Karpas-422 (cell line): ENCODE data around the gene TCF7L2. TPM values are rescaled to one million over a fixed set of nuclear protein-coding genes. Genes with fewer than 3 reads are reported as not detected.

Experiments used
- DNase-seq: peaks from one replicate; pipeline ENCODE4 v3.0.0-alpha.2; 2015
- H2AFZ ChIP-seq: fragments of 200-600 bp; sonication (generic); 2 replicates; pipeline ENCODE4 v1.6.1; 2014; ENCODE audit warnings: antibody characterized with exemption, low read length, mixed read lengths
- H3K27ac ChIP-seq: fragments of 200-600 bp; sonication (generic); 2 replicates; pipeline ENCODE4 v1.5.1; 2014; ENCODE audit warnings: mild to moderate bottlenecking, low read length, moderate library complexity
- H3K27me3 ChIP-seq: fragments of 200-600 bp; sonication (generic); 2 replicates; pipeline ENCODE4 v1.6.1; 2014; ENCODE audit warnings: low read length, mixed read lengths
- H3K36me3 ChIP-seq: fragments of 200-600 bp; sonication (generic); 2 replicates; pipeline ENCODE4 v1.6.1; 2014; ENCODE audit warnings: low read length, mixed read lengths; ENCODE audit not compliant: insufficient read depth
- H3K4me1 ChIP-seq: fragments of 200-600 bp; sonication (generic); 2 replicates; pipeline ENCODE4 v1.6.1; 2014; ENCODE audit warnings: mild to moderate bottlenecking, low read length, mixed read lengths
- H3K4me2 ChIP-seq: fragments of 200-600 bp; sonication (generic); 2 replicates; pipeline ENCODE4 v1.6.1; 2014; ENCODE audit warnings: low read length, low read depth, mild to moderate bottlenecking; ENCODE audit not compliant: poor library complexity, severe bottlenecking
- H3K4me3 ChIP-seq: fragments of 200-600 bp; sonication (generic); 2 replicates; pipeline ENCODE4 v1.5.1; 2014; ENCODE audit warnings: mild to moderate bottlenecking, antibody characterized with exemption, low read length, mixed read lengths
- H3K79me2 ChIP-seq: fragments of 200-600 bp; sonication (generic); 2 replicates; pipeline ENCODE4 v1.6.1; 2014; ENCODE audit warnings: mild to moderate bottlenecking, low read length, mixed read lengths
- H3K9ac ChIP-seq: fragments of 200-600 bp; sonication (generic); 2 replicates; pipeline ENCODE4 v1.6.0; 2014; ENCODE audit warnings: low read length
- H3K9me2 ChIP-seq: fragments of 200-600 bp; sonication (generic), shearing (Covaris generic); replicated peaks from 2 replicates; pipeline ENCODE4 v1.6.0; 2014; ENCODE audit warnings: mild to moderate bottlenecking, low read length, moderate library complexity; ENCODE audit not compliant: insufficient read depth
- H3K9me3 ChIP-seq: fragments of 300-700, 200-600 bp; sonication (generic); 2 replicates; pipeline ENCODE4 v1.6.1; 2014; ENCODE audit warnings: low read length, mixed read lengths
- H4K20me1 ChIP-seq: fragments of 200-600 bp; sonication (generic); 2 replicates; pipeline ENCODE4 v1.6.1; 2014; ENCODE audit warnings: mild to moderate bottlenecking, antibody characterized with exemption, low read length, low read depth; ENCODE audit not compliant: insufficient read depth
- total RNA-seq: library from RNA; depleted of rRNA; stranded (reverse); fragments of >200 nt; shearing (Covaris generic); gene quantifications from 2 replicates; pipeline ENCODE4 v1.2.3, GENCODE V29; 2014; ENCODE audit warnings: low replicate concordance

TCF7L2 gene
- total RNA-seq, 1 experiment from 2014 or later, result not detected

- H3K4me3 ChIP-seq, result no peak overlapping the region
- H3K27ac ChIP-seq, result no peak overlapping the region
- no peaks in the 10 kb centered on the region for H3K9me3 ChIP-seq
- no peak for DNase-seq
- H2AFZ ChIP-seq, result no peak overlapping the region
- H3K36me3 ChIP-seq, result no peaks in the 10 kb centered on the region
- H3K27me3 ChIP-seq, result no peaks in the 10 kb centered on the region
- no peak overlapping the region for H3K4me2 ChIP-seq
- no peaks in the 10 kb centered on the region for H3K79me2 ChIP-seq
- no peaks in the 10 kb centered on the region for H4K20me1 ChIP-seq
- H3K9ac ChIP-seq, result no peak overlapping the region
- H3K9me2 ChIP-seq, result no peaks in the 10 kb centered on the region
- peaks cover 5% of the 10 kb centered on the region for H3K4me1 ChIP-seq
Measured at GRCh38 chr10:113175176-113175575, 225.1 kb downstream of the TCF7L2 start.

GRCh38 chr10:113175756-113176651 lies 226.0 kb downstream of the TCF7L2 start:
- Histone ChIP-seq H3K4me1 (peaks cover 13% of the 10 kb centered on the region), H3K9me2 (no peaks in the 10 kb centered on the region), H3K4me3 (no peak overlapping the region), H3K4me2 (no peak overlapping the region), H4K20me1 (no peaks in the 10 kb centered on the region), H3K27ac (no peak overlapping the region), H3K27me3 (no peaks in the 10 kb centered on the region), H3K36me3 (no peaks in the 10 kb centered on the region), H2AFZ (no peak overlapping the region), H3K79me2 (no peaks in the 10 kb centered on the region), H3K9me3 (no peaks in the 10 kb centered on the region), H3K9ac (no peak overlapping the region)
- no peak for DNase-seq

GRCh38 chr10:113176652-113177155 lies 226.7 kb downstream of the TCF7L2 start:
- Histone ChIP-seq H3K9ac (no peak overlapping the region), H4K20me1 (no peaks in the 10 kb centered on the region), H3K9me3 (no peaks in the 10 kb centered on the region), H3K4me1 (peaks cover 19% of the 10 kb centered on the region), H3K4me2 (no peak overlapping the region), H3K4me3 (no peak overlapping the region), H3K9me2 (no peaks in the 10 kb centered on the region), H2AFZ (no peak overlapping the region), H3K79me2 (no peaks in the 10 kb centered on the region), H3K36me3 (no peaks in the 10 kb centered on the region), H3K27me3 (no peaks in the 10 kb centered on the region), H3K27ac (no peak overlapping the region)
- no peak for DNase-seq

GRCh38 chr10:113177156-113177935 lies 227.3 kb downstream of the TCF7L2 start:
- DNase-seq, result no peak
- Histone ChIP-seq H3K4me3 (no peak overlapping the region), H4K20me1 (no peaks in the 10 kb centered on the region), H3K9me2 (no peaks in the 10 kb centered on the region), H3K27ac (no peak overlapping the region), H3K36me3 (no peaks in the 10 kb centered on the region), H3K79me2 (no peaks in the 10 kb centered on the region), H3K4me2 (no peak overlapping the region), H3K9me3 (no peaks in the 10 kb centered on the region), H2AFZ (no peak overlapping the region), H3K4me1 (peaks cover 24% of the 10 kb centered on the region), H3K27me3 (no peaks in the 10 kb centered on the region), H3K9ac (no peak overlapping the region)

GRCh38 chr10:113177936-113178335 lies 227.9 kb downstream of the TCF7L2 start:
- Histone ChIP-seq H2AFZ (no peak overlapping the region), H3K4me2 (no peak overlapping the region)

GRCh38 chr10:113178771-113179170 lies 228.7 kb downstream of the TCF7L2 start:
- Histone ChIP-seq H3K4me3 (no peak overlapping the region), H3K4me1 (peaks cover 24% of the 10 kb centered on the region), H3K9ac (no peak overlapping the region), H3K27ac (no peak overlapping the region), H4K20me1 (no peaks in the 10 kb centered on the region), H3K27me3 (no peaks in the 10 kb centered on the region), H3K36me3 (no peaks in the 10 kb centered on the region), H3K9me2 (no peaks in the 10 kb centered on the region), H3K9me3 (no peaks in the 10 kb centered on the region), H3K4me2 (no peak overlapping the region), H3K79me2 (no peaks in the 10 kb centered on the region), H2AFZ (no peak overlapping the region)
- no peak for DNase-seq

More at GRCh38 chr10:113177936-113178335, 227.9 kb downstream of the TCF7L2 start:
- no peak overlapping the region for H3K27ac ChIP-seq
- DNase-seq, result no peak
- no peak overlapping the region for H3K9ac ChIP-seq
- H3K4me3 ChIP-seq, result no peak overlapping the region
- no peaks in the 10 kb centered on the region for H3K36me3 ChIP-seq
- no peaks in the 10 kb centered on the region for H4K20me1 ChIP-seq
- no peaks in the 10 kb centered on the region for H3K9me2 ChIP-seq
- no peaks in the 10 kb centered on the region for H3K9me3 ChIP-seq
- no peaks in the 10 kb centered on the region for H3K27me3 ChIP-seq
- H3K79me2 ChIP-seq, result no peaks in the 10 kb centered on the region
- H3K4me1 ChIP-seq, result peaks cover 24% of the 10 kb centered on the region

GRCh38 chr10:113179265-113179664 lies 229.2 kb downstream of the TCF7L2 start:
- H3K9me2 ChIP-seq, result no peaks in the 10 kb centered on the region
- H3K4me3 ChIP-seq, result no peak overlapping the region
- no peaks in the 10 kb centered on the region for H3K27me3 ChIP-seq
- H3K4me2 ChIP-seq, result no peak overlapping the region
- peaks cover 24% of the 10 kb centered on the region for H3K4me1 ChIP-seq
- DNase-seq, result no peak
- H3K9ac ChIP-seq, result no peak overlapping the region
- no peaks in the 10 kb centered on the region for H4K20me1 ChIP-seq
- H3K27ac ChIP-seq, result no peak overlapping the region
- no peaks in the 10 kb centered on the region for H3K9me3 ChIP-seq
- no peaks in the 10 kb centered on the region for H3K79me2 ChIP-seq
- H3K36me3 ChIP-seq, result no peaks in the 10 kb centered on the region
- no peak overlapping the region for H2AFZ ChIP-seq

GRCh38 chr10:113179966-113180365 lies 229.9 kb downstream of the TCF7L2 start:
- Histone ChIP-seq H4K20me1 (no peaks in the 10 kb centered on the region), H3K4me2 (peak overlapping the region; percentile 46), H3K9ac (no peak overlapping the region), H3K79me2 (no peaks in the 10 kb centered on the region), H3K27ac (no peak overlapping the region), H3K4me3 (peak overlapping the region; percentile 12; the same call in 1 of the 2 replicates), H3K27me3 (no peaks in the 10 kb centered on the region), H2AFZ (no peak overlapping the region), H3K36me3 (no peaks in the 10 kb centered on the region), H3K9me2 (no peaks in the 10 kb centered on the region), H3K4me1 (peaks cover 24% of the 10 kb centered on the region), H3K9me3 (no peaks in the 10 kb centered on the region)
- no peak for DNase-seq
